ENCODE data around the gene ECI1.

The ECI1 gene

GRCh38 chr16:2232094-2232990 lies 19.0 kb downstream of the ECI1 start:
- no peak for DNase-seq

- DNase-seq: peak; percentile 58
Measured at GRCh38 chr16:2231016-2231931, 20.1 kb downstream of the ECI1 start.

DNA sequence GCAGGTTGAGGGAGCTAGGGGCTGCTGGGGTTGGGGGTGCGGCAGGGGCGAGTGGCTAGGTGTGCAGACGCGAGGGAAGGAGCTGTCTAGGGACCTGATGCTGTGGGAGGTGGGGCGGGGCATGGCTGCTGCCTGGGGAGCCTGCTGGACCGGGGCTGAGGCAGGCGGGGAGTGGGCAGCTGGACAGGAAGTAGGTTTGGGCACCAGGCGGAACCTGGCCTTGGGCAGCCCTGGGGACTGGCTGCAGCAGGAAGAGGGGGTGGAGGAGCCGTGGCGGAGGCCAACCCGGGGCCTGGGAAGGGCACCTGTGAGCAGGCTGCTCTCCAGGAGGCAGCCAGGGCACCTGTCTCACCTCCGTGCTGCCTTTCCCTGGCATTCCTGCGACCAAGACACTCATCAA lies 21.0 kb downstream of the ECI1 start:
- no peak for DNase-seq

DNA sequence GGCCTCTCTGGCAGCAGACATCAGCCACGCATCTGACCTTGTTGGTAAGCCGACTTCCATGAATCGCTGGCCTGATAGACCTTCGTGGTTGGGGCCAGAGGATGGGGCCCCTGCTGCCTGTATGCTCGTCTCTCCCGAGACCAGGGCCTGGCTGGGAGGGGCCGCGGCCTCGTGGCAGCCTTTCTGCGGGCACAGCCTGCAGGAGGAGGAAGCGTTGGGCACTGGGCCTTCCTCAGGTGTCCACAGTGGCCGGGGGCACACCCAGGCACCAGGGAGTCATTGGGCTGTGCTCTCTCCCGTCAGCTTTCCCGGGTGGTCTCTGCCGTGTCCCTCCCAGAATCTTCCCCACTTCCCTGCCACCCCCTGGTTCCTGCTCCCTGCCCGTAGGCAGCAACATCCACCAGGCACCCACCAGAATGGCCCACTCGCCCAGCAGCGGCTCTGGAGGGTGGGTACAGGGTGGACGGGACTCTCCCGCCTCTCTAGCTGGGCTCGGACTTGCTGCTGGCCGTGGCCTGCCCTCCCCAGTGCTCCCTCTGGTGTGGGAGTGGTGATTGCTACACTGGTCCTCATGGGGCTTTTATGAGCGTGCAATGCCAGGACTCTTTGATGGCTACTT lies 21.6 kb downstream of the ECI1 start:
- DNase-seq: no peak

- DNase-seq: no peak
Measured at GRCh38 chr16:2229091-2229490, 22.3 kb downstream of the ECI1 start.

GRCh38 chr16:2228161-2228824 lies 23.1 kb downstream of the ECI1 start:
- no peak for DNase-seq

- no peak for DNase-seq
Measured at GRCh38 chr16:2226918-2227317, 24.5 kb downstream of the ECI1 start.

DNA sequence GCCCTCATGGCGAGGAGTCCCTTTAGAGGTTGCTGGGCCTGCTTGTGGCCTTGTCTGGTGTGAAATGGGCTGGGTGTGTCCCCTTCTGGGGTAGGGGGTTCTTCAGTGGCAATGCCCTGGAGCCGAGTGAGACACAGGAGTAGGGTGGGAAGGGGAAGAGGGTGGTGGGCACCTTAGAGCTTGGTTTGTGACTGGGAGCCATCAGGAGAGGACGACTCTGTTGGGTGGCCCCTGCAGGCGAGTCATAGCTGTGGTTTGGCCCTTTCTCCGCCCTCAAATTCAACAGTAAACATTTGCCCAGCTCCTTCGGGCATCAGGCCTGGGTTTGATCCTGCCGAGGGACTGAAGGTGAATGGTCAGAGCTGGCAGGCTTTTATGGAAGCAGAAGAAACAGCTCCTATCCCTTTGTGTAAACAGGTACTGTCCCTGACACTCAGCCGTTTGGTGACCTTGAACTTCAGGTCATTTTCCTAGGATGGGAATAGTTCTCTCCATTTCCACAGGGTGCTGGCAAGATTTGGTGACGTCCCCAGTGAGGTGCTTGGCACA lies 25.1 kb downstream of the ECI1 start:
- no peak for DNase-seq

- DNase-seq: peak; percentile 20
Measured at GRCh38 chr16:2223942-2224486, 27.4 kb downstream of the ECI1 start.

DNA sequence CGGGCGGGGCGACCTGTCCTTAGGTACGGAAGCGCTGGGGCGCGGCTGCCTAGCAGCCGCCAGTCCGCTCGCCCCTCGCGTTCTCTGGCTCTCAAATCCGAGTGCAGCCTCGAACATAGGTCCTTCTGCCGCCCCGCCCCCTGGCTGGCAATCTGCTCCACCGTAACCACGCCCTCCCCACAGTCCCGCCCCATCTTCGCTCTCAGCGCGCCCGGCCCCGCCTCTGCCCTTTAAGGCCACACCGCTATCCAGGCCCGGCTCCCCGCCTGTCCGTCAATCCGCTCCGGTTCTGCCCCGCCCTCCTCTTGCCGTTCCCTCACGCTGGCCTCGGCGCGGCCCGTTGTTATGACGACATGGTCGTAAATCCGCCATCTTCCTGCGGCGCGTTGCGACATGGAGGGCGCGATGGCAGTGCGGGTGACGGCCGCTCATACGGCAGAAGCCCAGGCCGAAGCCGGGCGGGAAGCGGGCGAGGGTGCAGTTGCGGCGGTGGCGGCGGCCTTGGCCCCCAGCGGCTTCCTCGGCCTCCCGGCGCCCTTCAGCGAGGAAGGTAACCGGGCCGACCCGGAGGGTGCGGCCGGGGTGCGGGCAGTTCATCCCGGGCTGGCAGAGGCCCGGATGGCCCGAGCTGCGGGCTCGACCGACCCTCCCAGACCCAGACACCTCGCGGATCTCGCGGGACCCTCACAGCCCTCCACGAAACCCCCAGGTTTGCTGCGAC lies 28.0 kb downstream of the ECI1 start, which contains the start of gene E4F1:
Gene E4F1, plus strand, starts transcription at position 371 of the 721 bp plus-strand sequence. Its CDS starts 23 bp downstream, at position 394.
- DNase-seq: peak; percentile 99

DNA sequence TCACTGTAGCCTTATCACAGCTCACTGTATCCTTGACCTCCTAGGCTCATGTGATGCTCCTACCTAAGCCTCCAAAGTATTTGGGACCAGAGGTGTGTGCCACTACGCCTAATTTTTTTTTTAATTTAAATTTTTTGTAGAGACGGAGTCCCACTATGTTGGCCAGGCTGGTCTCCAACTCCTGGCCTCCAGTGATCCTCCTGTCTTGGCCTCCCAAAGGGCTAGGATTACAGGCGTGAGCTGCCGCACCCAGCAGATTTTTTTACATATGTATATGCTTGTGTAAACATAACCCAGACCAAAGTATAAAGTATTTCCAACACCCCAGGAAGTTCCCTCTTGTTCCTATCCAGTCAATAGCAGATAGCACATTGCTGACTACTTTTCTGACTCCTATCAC lies 35.1 kb downstream of the ECI1 start:
- DNase-seq: no peak

- no peak for DNase-seq
Measured at GRCh38 chr16:2214719-2214968, 36.7 kb downstream of the ECI1 start, which contains the start of gene PGP. PGP (minus strand) TSS chr16:2214840; CDS start chr16:2214777, 63 bp downstream.

DNA sequence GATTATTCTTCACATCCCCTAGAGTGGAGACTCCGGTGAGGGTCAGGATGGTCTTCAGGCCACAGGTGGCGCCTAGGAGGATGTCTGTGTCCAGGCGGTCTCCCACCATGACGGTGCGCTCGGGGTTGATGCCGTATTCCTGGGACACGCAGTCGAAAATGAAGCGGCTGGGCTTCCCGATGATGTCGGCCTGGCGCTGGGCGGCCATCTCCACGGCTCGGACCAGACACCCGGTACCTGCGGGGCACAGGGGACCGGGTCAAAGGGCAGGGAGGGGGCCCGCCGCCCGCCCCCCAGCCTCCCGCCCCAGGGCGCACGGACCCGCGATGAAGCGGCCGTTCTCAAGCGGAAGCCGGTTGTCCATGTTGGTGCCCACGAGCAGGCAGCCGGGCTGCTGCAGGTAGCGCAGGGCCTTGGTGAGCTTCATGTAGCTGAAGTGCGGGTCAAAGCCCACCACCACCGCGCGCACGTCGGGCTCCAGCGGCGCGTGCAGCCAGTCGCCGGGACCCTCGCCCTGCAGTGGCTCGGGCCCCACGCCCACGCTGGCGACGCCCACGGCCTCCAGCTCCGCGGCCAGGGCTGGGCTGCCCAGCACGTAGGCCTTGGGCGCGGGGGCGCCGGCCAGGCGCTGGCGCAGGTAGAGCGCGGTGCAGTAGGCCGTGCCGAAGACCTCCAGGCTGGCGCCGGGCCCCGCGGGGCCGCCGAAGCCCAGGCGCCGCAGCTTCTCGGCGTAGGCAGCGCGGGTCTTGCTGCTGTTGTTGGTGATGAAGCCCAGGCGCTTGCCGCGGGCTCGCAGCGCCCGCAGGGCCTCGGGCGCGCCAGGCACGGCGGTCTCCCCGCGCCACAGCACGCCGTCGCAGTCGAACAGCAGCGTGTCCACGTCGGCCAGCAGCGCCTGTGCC lies 37.3 kb downstream of the ECI1 start:
- no peak for DNase-seq

GRCh38 chr16:2212362-2213324 lies 38.7 kb downstream of the ECI1 start:
- no peak for DNase-seq

- DNase-seq: no peak
Measured at GRCh38 chr16:2211923-2212347, 39.5 kb downstream of the ECI1 start.

DNA sequence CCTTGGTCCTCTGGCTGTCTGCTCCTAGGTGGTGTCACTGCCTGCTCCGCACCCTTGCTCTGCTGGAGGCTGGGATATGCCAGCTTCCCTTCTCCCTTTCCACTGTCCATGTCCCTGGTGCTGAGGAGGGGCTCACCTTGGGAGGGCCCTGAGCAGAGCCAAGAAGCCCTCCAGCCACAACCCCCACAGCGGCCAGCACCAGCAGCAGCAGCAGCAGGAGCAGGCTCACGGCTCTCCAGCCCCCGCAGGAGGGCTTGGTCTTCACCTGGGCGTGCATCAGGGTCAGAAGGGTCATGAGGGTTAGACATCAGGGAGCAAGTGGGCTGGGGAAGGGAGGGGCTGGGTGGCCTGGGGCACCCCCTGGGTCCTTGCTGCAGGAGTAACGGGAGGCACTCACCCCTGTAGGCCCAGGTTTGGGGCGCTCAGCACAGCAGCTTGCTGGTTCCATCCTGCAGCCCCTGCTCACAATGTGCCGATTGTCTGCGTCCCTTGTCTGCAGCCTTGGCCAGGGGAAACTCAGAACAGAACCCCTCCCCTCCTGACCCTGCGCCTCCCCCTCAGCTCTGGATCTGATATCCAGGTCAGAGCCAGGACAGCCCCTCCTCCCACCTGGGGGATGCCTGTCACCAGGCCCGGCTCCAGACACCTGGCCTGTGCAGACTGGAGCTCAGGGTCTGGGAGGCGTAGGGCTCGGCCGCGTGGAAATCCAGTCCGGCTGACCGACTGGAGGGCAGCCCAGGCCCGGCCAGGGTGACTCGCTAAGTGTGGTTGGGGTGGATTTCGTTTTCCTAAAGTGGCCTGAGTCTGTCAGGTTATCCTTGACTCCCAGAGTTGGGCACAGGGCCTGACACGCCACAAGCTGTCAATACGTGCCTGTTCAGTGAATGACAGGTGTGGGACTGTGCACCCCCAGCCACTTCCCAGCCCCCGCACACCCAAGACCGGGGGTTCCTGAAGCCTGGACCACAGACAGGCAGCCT lies 40.7 kb downstream of the ECI1 start, which contains the start of gene BRICD5:
Gene BRICD5, minus strand, starts transcription at position 478 of the 980 bp plus-strand sequence. Its CDS starts 30 bp downstream, at position 448.
- no peak for DNase-seq

- DNase-seq: no peak
Measured at GRCh38 chr16:2210009-2210332, 41.4 kb downstream of the ECI1 start.

All from DMS153 (cell line).